Osteocyte (in vitro differentiated cells): Measurements from ENCODE around the gene MCRIP2. TPM values are rescaled to one million over a fixed set of nuclear protein-coding genes. Genes with fewer than 3 reads are reported as not detected.

Experiments
- DNase-seq: peaks from one replicate; pipeline ENCODE4 v3.0.0; 2021; ENCODE audit warnings: mixed read lengths; ENCODE audit not compliant: unreplicated experiment; ENCODE audit errors: extremely low spot score
- H3K27ac Mint-ChIP-seq: one replicate; pipeline ENCODE4 v1.8.0; 2021; ENCODE audit warnings: mild to moderate bottlenecking, mixed read lengths; ENCODE audit not compliant: unreplicated experiment
- H3K27me3 Mint-ChIP-seq: one replicate; pipeline ENCODE4 v1.8.0; 2021; ENCODE audit warnings: mixed read lengths; ENCODE audit not compliant: unreplicated experiment
- H3K36me3 Mint-ChIP-seq: one replicate; pipeline ENCODE4 v1.8.0; 2021; ENCODE audit warnings: mixed read lengths; ENCODE audit not compliant: unreplicated experiment
- H3K4me1 Mint-ChIP-seq: one replicate; pipeline ENCODE4 v1.8.0; 2021; ENCODE audit warnings: mixed read lengths; ENCODE audit not compliant: unreplicated experiment
- H3K4me3 Mint-ChIP-seq: one replicate; pipeline ENCODE4 v1.8.0; 2021; ENCODE audit warnings: mild to moderate bottlenecking, moderate library complexity, mixed read lengths; ENCODE audit not compliant: unreplicated experiment
- H3K9me3 Mint-ChIP-seq: one replicate; pipeline ENCODE4 v1.8.0; 2021; ENCODE audit warnings: mixed read lengths; ENCODE audit not compliant: unreplicated experiment
- total RNA-seq: library from RNA; stranded (reverse); gene quantifications from 2 replicates; pipeline ENCODE4 v1.2.1, GENCODE V29; 2021
- TF ChIP-seq, protein P1 (sequence below): fragments of 200-600 bp; sonication (generic); IDR thresholded peaks from 2 replicates; pipeline ENCODE4 v1.5.0; 2021; ENCODE audit warnings: antibody characterized with exemption, mild to moderate bottlenecking, moderate library complexity

Gene MCRIP2
- total RNA-seq, 1 donor from 2014 or later, result 11.3 TPM

DNA sequence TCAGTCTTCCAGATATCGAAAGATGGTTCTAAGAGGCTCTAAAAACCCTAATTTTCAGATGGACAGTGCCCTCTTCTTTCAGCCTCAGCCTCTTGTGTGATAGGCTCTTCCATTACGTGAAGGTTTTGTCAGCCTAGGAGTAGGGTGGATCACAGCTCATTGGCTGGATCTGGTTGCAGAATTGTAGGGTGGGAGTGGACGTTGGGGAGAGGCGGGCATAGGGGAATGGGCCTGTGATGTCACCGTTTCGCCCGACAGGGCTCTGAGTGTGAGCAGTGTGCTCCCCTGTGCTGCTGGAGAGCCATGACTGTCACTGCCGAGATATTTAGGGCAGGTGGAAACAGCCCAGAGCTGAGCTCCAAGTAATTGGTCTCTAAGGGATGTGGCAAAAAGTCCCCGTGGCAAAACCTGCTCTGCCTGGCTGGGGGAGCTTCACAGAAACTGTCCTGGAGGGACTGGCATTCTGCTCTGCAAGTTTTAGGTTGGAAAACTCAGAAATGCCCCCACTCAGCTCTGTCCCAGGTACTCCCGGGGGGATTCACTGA is 17.0 kb upstream of the MCRIP2 start:
- TF ChIP-seq, protein P1, sequence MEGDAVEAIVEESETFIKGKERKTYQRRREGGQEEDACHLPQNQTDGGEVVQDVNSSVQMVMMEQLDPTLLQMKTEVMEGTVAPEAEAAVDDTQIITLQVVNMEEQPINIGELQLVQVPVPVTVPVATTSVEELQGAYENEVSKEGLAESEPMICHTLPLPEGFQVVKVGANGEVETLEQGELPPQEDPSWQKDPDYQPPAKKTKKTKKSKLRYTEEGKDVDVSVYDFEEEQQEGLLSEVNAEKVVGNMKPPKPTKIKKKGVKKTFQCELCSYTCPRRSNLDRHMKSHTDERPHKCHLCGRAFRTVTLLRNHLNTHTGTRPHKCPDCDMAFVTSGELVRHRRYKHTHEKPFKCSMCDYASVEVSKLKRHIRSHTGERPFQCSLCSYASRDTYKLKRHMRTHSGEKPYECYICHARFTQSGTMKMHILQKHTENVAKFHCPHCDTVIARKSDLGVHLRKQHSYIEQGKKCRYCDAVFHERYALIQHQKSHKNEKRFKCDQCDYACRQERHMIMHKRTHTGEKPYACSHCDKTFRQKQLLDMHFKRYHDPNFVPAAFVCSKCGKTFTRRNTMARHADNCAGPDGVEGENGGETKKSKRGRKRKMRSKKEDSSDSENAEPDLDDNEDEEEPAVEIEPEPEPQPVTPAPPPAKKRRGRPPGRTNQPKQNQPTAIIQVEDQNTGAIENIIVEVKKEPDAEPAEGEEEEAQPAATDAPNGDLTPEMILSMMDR, result no peak
- Mint-ChIP-seq H3K27me3 (no peaks in the 10 kb centered on the region), H3K27ac (no peak overlapping the region), H3K9me3 (no peaks in the 10 kb centered on the region), H3K4me3 (no peak overlapping the region), H3K4me1 (peaks cover 35% of the 10 kb centered on the region), H3K36me3 (peaks cover 4% of the 10 kb centered on the region)
- no peak for DNase-seq

DNA sequence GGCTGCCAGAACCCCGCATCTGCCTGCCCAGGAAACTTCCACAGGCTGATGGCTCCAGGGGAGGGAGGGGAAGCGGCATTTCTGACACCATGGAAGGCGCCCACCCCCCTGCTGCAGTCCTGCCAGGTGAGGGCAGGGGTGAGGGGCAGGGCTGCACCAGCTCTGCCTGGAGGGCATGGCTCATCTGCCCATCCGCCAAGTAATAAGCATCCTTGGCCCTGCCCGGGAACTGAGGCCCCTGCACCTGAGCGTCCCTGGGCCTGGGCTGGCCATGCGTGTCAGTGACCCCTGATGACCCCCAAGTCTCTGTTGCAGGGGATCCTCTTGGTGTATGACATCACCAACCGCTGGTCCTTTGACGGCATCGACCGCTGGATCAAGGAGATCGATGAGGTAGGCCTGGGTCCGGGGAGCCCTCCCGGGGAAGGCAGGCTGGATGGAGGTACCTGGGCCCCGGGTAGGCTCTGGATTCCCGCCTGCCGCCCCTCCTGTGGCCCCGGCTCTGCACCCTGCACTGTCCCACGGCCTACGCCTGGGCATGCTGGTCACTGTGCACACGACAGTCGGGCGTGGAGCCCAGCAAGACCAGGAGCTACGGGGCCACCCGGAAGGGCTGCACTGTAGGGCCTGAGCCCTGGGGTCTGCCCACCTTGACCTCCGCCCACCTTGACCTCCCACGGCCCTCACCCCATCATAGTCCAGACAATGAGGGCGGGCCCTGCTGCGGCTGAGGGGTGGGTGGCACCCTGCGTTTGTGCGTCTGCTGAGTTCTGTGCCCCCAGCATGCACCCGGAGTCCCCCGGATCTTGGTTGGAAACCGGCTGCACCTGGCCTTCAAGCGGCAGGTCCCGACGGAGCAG is 16.3 kb upstream of the MCRIP2 start:
- no peak overlapping the region for H3K27ac Mint-ChIP-seq
- no peak for DNase-seq
- no peaks in the 10 kb centered on the region for H3K27me3 Mint-ChIP-seq
- TF ChIP-seq, protein P1, result no peak
- H3K4me1 Mint-ChIP-seq, result peaks cover 38% of the 10 kb centered on the region
- H3K4me3 Mint-ChIP-seq, result no peak overlapping the region
- peaks cover 4% of the 10 kb centered on the region for H3K36me3 Mint-ChIP-seq
- no peaks in the 10 kb centered on the region for H3K9me3 Mint-ChIP-seq

DNA sequence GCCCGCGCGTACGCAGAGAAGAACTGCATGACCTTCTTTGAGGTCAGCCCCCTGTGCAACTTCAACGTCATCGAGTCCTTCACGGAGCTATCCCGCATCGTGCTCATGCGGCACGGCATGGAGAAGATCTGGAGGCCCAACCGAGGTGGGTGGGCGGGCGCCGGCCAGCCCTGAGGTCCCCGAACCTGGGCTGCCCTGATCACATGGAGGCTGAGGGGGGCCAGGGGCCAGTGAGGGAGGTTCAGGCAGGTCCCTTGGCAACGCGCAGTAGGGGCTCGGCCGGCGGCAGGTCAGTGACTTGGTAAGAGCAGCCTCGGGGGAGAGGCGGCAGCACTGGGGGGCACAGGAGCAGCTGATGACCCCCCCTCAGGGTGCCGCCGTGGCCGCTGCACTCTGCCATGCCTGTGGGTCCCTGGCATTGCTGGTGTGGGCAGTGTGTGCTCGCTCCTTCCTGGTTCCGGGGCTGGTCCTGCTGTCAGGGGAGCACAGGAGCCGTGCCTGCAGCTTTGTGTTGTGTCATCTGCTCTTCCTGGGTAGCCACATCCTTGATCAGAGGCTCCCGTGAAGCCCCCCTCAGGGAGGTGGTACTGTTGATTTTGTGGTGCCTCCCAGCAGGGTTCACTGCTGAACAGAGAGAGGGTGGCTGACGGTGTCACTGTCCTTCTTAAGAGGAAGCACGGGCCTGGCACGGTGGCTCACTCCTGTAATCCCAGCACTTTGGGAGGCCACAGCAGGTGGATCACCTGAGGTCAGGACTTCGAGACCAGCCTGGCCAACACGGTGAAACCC is 15.5 kb upstream of the MCRIP2 start:
- peaks cover 4% of the 10 kb centered on the region for H3K36me3 Mint-ChIP-seq
- peaks cover 40% of the 10 kb centered on the region for H3K4me1 Mint-ChIP-seq
- H3K9me3 Mint-ChIP-seq, result no peaks in the 10 kb centered on the region
- DNase-seq, result no peak
- peak overlapping the region; percentile 95 for H3K27ac Mint-ChIP-seq
- H3K27me3 Mint-ChIP-seq, result no peaks in the 10 kb centered on the region
- TF ChIP-seq, protein P1, result no peak
- no peak overlapping the region for H3K4me3 Mint-ChIP-seq

DNA sequence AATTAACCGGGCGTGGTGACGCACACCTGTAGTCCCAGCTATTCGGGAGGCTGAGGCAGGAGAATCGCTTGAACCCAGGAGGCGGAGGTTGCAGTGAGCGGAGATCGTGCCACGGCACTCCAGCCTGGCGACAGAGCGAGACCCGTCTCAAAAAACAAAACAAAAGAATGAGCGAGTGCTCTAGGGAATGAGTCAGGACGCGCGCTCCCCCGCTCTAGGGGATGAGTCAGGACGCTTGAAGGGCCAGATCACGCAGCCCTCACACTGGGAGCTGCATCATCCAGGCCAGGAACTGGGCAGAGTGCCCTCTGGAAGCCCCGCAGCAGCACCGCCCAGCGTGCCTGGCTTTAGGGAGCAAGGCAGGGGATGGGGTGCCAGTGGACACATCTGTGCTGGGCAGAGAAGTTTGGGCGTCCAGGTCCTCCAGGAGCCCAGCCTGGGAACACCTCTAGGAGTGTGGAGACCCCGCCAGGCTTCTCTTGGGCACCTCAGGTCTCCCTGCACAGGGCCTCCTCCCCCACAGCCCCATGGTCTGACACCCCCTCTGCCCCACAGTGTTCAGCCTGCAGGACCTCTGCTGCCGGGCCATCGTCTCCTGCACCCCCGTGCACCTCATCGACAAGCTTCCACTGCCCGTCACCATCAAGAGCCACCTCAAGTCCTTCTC is 14.7 kb upstream of the MCRIP2 start:
- no peaks in the 10 kb centered on the region for H3K27me3 Mint-ChIP-seq
- H3K9me3 Mint-ChIP-seq, result no peaks in the 10 kb centered on the region
- no peak overlapping the region for H3K4me3 Mint-ChIP-seq
- peak; percentile 94 for DNase-seq
- TF ChIP-seq, protein P1, result no peak
- peaks cover 37% of the 10 kb centered on the region for H3K4me1 Mint-ChIP-seq
- H3K36me3 Mint-ChIP-seq, result peaks cover 4% of the 10 kb centered on the region
- peak overlapping the region; percentile 95 for H3K27ac Mint-ChIP-seq
